GM13976 (cell line): Measurements from ENCODE around the gene TLK2.
A peak's percentile ranks its signal among the peaks of the same experiment; 100 is the strongest.

Source experiments
- DNase-seq: peaks from one replicate; pipeline ENCODE4 v3.0.0; 2012; ENCODE audit warnings: low spot score
- CTCF ChIP-seq: IDR thresholded peaks from 2 replicates; pipeline ENCODE4 v1.5.1; 2012; ENCODE audit warnings: borderline replicate concordance, mild to moderate bottlenecking; ENCODE audit not compliant: insufficient read depth; ENCODE audit errors: extremely low read depth, missing control alignments, control extremely low read depth
- in situ Hi-C: fragments of 300-500 bp; cut with MboI; formaldehyde crosslinking; loops from one replicate; pipeline ENCODE4 v1.12.0; 2022; ENCODE audit warnings: low sequenced_read_pairs, mixed read lengths, inconsistent platforms; ENCODE audit not compliant: unreplicated experiment

The TLK2 gene

GRCh38 chr17:62629556-62630364 lies 151.1 kb downstream of the TLK2 start:
- DNase-seq: no peak
- in situ Hi-C loops: no loop called here
- no peak for TF ChIP-seq CTCF

- peak; percentile 31 for DNase-seq
- TF ChIP-seq CTCF: no peak
- in situ Hi-C loops: no loop called here
Measured at GRCh38 chr17:62630365-62631085, 151.9 kb downstream of the TLK2 start.

- no peak for DNase-seq
- in situ Hi-C loops: no loop called here
- TF ChIP-seq CTCF: no peak
Measured at GRCh38 chr17:62631086-62631935, 152.7 kb downstream of the TLK2 start.

GRCh38 chr17:62631936-62632924 lies 153.6 kb downstream of the TLK2 start:
- TF ChIP-seq CTCF: no peak
- in situ Hi-C loops: no loop called here
- peak; percentile 16 for DNase-seq

GRCh38 chr17:62637809-62638208 lies 159.2 kb downstream of the TLK2 start:
- TF ChIP-seq CTCF: no peak
- no peak for DNase-seq
- in situ Hi-C loops: no loop called here
